Cerebellar cortex (tissue), 1 donor: Measurements from ENCODE around the gene CCBE1.

Source experiments
- DNase-seq: peaks from one replicate; pipeline ENCODE4 v3.0.0-alpha.2; 2015; ENCODE audit warnings: low spot score

The CCBE1 gene

GRCh38 chr18:59570101-59570775, 127.0 kb downstream of the CCBE1 start:
- no peak for DNase-seq

DNA sequence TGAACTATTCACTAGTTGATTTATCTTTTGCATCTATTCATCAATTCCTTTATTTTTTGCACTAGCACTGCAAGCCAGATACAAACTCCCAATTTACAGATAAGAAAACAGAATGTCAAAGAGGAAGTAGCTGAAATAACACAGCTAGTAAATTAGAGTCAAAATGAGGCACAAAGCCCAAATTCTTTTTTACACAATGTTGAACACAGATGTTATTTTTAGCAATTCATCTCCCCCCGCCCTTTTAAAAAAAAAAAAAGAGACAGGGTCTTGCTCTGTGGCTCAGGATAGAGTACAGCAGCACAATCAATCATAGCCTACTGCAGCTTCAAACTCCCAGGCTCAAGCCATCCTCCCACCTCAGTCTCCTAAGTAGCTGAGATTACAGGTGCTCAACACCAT, 127.8 kb downstream of the CCBE1 start:
- DNase-seq: no peak

DNA sequence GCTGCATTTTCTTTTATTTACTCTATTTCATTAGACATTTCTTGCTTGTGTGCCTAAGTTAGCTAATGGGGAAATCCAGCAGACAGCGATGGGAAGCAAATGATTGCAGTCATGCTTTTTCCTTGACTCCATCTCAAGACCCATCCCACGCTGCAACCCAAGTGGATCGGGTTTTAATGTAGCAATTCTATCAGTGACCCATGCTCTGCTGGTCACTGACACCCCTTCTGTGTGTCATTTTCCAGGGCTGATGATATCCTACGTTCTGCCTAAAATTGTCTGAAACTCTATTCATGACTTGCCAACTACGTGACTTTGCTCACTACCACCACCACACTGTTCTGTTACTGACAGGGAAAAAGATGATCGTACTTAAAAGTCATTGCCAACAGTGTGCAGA, 129.8 kb downstream of the CCBE1 start:
- DNase-seq: no peak

DNA sequence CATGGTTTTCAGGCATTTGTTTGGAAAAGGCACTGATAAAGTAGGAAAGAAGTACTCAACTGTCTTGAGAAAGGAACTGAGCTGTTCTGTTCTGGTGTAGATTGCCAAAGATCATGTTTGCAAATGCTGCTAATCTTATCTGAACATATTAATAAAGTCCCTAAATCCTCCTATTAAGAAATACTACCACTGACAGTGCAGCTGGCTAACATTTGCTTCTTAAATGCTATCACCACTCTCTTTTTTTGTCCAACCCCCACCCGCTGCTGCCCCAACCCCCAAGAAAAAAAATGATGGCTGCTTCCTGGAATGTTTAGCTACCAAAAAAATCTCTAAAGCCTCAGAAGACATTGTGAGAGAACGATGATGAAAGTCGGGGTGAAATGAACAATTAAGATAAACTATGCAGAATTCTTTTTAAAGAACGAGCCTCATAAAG, 130.7 kb downstream of the CCBE1 start:
- DNase-seq: no peak

- no peak for DNase-seq
Measured at GRCh38 chr18:59565957-59566356, 131.3 kb downstream of the CCBE1 start.

DNA sequence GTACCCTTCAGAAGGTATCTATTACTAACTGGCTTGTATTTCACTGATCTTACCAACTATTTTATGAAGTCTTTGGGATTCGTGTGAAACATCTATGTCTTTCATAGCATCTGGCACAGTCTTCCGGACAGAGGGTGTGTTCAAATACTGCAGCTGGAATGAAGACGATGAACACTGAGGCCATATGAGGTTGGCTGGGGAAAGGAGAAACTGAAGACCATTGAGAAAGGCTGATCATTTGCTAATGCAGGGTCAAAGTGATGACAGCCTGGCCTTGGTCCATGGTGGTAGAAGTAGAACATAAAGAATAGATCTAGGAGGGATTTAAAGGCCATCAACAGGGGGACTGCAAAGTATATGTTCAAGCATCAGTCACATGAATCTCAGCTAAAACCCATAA, 132.7 kb downstream of the CCBE1 start:
- DNase-seq: no peak

DNA sequence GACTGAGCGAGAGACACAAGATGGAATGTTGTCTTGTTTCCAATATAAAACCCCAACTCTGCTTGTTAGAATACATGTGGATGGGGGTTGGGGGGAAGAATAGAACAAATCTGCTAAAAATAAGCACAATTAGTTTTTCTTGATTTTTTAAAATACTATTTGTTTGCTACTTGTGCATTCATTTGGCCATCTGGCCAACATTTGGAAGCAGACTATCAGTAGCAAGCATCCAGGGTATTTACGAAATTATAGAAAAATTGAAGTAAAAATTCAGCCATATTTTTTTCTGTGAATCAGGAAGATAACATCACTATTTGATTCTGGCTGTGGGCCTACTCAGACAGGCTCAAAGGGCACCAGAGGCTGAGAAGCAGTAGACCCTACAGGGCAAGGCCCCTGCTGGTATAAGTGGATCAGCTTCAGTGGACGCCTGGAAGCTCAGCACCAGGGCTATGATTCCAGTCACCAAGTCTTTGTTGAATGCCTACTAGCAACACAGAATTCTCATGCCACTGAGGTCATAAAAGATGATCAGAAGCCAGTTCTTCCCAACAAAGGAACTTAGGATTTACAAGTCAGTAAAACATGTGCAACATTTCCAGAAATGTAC, 133.9 kb downstream of the CCBE1 start:
- no peak for DNase-seq

GRCh38 chr18:59562751-59563150, 134.5 kb downstream of the CCBE1 start:
- no peak for DNase-seq

GRCh38 chr18:59561612-59562011, 135.6 kb downstream of the CCBE1 start:
- no peak for DNase-seq

GRCh38 chr18:59560556-59560955, 136.7 kb downstream of the CCBE1 start:
- no peak for DNase-seq

DNA sequence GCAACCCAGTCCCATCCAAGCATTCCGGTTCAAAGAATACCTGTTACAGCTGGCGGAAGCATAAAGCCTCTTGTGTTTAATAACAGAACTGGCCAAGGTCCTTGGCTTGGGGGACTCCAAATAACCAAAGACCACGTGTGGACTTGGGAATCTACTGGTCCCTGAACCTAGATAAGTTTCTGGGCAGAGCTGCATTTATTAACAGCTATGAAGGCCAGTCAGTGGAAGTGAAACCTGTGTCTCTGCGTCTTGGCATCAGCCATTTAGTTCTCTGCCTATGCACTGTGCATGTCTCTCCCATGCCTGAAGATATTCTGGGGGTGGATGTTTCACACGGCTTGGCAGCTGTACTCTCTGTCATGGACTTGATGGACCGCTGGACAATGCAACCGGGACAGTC, 137.7 kb downstream of the CCBE1 start:
- no peak for DNase-seq

GRCh38 chr18:59555995-59556659, 141.1 kb downstream of the CCBE1 start:
- no peak for DNase-seq

- DNase-seq: no peak
Measured at GRCh38 chr18:59554796-59555335, 142.4 kb downstream of the CCBE1 start.

DNA sequence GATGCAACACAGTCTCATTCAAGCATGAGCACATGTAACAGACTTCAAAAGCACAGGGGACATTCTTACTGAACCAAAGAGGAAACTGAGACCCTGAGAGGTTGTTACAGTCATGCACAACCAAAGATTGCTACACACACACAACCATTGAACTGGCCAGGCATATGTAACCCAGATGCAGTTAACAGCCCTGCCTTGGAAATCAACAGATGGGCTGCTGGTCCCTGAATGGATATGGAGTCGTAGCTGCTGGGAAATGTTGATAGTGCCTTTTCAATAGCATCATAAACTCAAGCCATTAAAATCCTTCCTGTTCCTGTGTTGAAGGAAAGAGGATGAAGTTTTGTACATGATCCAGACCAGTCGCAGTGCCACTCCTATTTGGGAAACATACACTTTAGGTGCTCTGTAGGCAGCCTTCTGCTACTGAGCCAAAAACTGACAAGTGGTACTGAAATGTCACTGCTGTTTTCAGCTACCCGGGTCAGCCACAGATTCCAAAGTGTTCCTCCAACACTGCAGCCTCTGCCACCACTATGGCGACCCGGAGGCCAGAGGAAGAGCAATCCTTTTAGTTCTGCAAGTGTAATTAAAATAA, 143.9 kb downstream of the CCBE1 start:
- DNase-seq: no peak

GRCh38 chr18:59551902-59552635, 145.2 kb downstream of the CCBE1 start:
- DNase-seq: no peak

DNA sequence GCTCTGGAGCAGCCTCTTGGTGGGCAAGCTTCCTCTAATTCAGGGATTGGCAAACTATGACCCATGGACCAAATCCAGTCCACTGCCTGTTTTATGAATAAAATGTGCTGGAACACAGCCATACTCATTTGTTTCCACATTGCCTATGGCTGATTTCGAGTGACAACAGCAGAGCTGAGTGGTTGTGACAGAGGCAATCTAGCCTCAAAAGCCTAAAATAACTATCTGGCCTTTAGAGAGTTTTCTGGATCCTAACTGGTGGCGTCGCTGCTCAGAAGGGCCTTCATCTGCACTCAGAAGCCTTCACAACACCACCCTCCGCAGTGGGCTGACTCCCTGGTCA, 147.1 kb downstream of the CCBE1 start:
- peak; percentile 15 for DNase-seq

GRCh38 chr18:59549503-59550173, 147.6 kb downstream of the CCBE1 start:
- DNase-seq: peak; percentile 35

GRCh38 chr18:59547581-59548182, 149.5 kb downstream of the CCBE1 start:
- DNase-seq: no peak

DNA sequence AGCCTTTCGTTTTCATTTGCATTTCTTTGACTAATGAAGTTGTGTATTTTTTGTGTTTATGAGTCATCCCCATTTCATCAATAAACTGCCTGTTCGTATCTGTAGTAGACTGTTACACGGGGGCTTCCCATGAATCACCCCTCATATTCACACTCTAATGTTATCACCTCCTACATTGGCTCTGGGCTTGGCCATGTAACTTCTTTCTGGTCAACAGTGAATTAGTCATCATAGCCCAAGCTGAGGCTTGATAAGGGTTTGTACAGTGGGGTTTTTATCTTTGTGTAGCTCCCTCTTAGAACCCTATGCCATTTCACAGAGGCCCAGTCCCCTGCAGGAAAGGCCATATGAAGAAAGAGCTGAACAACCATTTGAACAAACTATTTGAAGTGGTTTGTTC, 151.0 kb downstream of the CCBE1 start:
- no peak for DNase-seq

DNA sequence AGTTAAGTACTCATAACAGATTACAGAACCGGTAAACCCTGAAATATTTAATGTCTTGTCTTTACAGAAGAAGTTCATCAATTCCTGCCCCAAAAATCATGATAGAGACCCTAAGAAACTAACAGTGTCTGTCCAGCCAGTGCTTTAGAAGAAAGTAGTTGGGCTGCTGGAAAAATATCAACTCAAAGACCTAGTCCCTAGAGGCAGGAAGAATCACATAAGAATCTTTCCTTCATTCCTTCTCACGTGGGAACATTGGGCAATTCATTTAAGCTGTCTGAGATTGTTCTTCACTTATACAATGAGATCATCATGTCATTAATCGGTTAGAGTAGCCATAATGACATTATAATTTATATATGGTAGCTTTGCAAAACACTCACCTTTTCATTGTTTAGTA, 156.4 kb downstream of the CCBE1 start:
- no peak for DNase-seq

DNA sequence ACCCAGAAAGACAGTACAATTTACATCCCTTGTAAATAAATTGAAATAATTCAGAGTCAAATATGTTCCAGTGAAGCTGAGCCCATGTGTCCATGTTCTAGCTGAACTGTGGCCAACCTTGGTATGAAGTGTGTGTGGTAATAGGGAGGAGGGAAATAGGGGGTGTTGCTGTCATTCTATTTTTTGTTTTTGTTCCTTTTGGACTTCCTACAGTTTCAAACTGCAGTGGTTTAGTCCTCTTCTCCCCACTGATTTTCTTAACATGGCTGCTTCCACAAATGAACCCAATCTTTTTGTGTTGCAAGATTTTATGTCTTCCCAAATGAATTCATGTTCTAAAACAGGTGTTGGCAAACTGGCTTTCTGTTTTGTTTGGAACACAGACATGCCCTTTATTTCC, 156.9 kb downstream of the CCBE1 start:
- no peak for DNase-seq
